ENCODE measurements around the gene INAVA.
"Not testable (repeated sequence)": the region's sequence is repeated elsewhere in the genome, so short reads cannot be mapped to it uniquely, and the experiment has no call there.

INAVA gene

DNA sequence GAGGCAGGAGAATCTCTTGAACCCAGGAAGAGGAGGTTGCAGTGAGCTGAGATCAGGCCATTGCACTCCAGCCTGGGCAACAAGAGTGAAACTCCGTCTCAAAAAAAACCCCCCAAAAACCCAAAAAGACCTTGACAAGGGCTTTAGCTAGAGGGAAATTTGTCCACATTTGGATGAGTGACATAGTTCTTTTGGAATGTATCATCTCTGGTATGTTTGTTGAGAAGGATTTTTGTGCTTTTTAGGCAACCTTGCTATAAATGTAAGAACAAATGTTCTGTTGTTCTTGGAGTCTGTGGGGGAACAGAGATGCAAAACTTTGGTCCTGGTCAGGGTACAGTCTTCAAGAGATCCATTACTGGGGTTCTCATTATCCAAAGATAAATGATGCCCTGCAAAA lies 28.9 kb downstream of the INAVA start:
- DNase-seq, result no peak

DNA sequence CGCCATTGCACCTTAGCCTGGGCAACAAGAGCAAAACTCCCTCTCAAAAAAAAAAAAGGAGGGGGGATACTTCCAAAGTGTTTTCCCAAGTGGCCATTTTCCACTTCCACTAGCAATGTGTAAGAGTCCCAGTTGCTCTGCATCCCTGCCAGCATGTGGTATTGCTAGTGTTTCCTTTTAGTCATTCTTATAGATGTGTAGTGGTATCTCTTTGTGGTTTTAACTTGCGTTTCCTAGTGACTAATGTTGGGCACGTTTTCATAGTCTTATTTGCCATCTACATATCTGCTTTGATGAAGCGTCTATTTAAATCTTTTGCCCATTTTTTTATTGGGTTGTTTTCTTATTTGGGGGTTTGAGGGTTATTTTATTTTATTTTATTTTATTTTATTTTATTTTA lies 31.1 kb downstream of the INAVA start:
- no peak for DNase-seq

DNA sequence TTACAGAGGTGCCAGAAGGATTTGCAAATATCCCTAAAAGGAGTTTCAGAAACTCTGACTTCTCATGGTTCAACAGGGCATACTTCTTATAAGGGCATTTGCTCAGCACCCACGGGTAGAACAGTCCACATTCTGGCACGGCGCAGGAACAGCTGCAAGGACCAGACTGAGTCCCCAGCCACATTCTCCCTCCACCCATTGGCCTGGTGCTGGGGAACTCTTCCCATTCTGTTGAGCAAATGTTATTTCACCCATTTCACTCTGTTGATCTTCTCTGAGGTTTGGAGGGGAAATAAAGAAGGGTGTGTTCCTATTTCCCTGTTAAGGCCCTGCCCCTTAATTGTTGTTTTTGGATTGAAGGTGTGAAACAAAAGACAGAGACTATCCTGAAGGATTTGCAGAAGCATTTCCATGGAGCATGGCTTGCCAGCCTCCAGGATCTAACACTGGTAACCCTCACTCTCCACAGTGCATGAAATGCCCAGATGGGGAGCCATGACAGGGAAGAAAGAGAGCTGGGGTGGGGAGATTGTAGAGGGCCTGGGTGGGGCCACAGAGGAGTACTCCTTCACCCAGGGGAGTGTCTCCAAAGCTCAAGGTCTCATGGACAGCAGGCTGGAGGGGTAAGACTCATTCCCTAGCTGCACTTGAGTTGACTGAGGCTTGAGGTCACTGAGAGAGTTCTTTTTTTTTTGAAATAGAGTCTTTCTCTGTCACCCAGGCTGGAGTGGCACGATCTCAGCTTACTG lies 35.0 kb downstream of the INAVA start:
- DNase-seq, result no peak

DNA sequence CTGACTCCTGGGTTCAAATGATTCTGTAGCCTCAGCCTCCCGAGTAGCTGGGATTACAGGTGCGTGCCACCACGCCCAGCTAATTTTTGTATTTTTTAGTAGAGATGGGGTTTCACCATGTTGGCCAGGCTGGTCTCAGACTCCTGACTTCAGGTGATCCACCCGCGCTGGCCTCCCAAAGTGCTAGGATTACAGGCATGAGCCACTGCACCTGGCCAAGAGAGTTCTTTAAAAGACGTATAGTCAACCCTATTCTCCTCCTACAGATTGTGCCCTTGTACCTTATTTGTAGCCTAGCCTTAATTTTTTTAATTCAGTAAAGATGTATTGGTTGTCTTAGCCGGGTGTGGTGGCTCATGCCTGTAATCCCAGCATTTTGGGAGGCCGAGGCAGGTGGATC lies 35.6 kb downstream of the INAVA start:
- DNase-seq, result not testable (repeated sequence)

DNA sequence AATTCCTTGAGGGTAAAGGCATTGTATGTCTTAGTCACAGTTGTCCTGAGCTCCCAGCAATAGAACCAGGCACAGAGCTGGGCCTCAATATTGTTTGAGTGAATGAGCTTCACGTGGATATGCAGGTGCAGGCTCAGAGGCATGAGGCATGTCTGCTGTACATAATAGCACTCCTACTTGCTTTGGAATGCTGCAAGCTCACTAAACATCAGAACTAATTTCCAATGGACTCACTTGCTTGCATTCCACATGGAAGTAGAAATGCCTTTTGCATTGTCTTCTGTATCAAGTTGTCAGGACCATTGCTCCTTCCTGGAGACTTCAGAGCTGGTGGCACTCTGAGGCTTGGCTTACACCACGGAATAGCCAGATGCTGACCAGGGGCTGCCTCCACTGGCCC lies 37.1 kb downstream of the INAVA start:
- no peak for DNase-seq

DNA sequence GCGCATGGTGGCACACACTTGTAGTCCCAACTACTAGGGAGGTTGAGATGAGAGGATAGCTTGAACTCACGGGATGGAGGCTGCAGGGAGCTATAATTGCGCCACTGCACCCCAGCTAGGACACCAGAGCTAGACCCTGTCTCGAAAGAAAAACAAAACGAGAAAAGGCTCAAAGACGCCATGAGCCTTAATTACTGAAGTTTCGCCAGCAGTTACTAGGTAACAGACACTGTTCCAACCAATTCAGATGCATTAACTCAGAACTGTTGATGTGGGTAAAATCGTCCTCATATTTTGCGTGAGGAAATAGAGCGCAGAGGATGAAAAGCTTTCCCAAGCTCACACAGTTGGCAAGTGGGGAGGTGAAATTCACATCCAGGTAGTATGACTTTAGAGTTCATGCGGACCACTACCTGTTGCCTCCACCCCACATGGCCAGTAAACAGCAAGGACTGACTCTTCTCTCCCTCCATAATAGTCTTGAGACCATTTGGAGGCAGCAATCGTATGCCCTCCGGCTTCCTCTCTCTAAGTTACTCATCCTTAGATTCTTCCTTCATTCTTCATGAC lies 40.1 kb downstream of the INAVA start:
- no peak for DNase-seq

DNA sequence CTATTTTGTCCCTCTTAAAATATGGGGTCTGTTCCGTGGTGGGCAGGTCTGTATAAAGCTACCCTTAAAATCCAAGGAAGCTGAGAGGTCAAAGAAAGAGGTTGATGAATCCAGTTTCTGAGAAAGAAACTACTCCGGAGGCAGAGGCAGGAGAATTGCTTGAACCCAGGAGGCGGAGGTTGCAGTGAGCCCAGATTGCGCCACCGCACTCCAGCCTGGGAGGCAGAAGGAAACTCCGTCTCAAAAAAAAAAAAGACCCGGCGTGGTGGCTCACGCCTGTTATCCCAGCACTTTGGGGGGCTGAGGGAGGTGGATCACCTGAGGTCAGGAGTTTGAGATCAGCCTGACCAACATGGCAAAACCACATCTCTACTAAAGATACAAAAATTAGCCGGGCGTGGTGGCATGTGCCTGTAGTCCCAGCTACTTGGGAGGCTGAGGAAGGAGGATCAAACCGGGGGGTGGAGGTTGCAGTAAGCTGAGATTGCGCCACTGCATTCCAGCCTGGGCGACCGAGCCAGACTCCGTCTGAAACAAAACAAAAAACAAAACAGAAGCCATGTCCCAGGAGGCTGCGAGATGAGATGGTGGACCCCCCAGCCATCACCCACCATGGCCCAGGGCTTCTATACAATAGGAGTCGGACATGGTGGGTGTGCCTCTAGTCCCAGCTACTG lies 40.7 kb downstream of the INAVA start:
- DNase-seq, result not testable (repeated sequence)

DNA sequence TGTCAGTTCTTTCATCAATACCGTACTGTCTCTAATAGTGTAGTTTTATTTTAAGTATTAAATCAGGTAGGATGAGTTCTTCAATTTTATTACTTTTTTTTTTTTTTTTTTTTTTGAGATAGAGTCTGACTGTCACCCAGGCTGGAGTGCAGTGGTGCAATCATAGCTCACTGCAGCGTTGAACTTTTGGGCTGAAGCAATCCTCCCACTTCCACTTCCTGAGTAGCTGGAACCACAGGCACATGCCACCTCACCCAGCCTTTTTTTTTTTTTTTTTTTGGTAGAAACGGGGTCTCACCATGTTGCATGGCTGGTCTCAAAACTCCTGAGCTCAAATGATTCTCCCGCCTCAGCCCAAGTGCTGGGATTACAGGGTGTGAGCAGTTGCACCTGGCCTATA lies 44.3 kb downstream of the INAVA start:
- no peak for DNase-seq

DNA sequence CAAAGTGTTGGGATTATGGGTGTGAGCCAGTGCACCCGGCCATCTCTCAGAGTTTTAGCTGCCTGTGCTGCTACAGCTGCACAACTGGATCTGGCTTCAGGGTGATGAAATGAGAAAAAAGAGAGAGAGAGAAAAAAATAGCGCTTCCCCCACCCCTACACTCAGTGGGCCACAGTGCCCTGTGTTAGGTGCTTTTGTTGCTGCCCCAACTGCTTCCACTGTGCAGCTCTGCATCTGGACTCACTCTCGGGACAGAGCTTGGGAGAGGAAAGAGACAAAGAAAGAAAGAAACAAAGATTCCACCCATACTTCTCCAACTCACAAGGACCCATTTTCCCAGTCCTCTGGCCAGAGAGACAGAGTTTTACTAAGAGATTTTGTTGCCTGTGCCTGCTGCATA lies 50.4 kb downstream of the INAVA start:
- DNase-seq, result no peak

DNA sequence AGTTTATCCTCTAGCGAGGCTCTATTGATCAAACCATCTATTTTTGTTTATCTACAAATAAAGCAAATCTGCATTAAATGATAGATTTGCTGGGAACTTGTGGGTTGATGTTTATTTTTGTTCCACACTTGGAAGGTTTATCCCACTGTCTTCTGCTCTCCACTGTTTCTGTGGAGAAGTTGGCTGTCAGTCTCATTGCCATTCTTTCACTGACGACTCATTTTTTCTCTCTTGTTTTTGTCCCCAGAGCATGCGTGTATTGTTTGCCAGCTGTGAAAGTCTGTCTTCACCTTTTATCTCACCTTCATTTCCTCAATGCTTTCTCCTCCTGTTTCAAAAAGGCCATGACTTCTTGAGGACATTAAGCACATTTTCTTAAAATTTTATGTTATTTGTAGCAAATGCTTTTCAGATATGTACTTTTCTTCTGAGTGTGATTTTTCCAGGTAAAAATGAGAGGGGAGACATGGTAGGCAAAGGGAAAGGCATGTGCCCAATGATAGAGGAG lies 52.4 kb downstream of the INAVA start:
- no peak for DNase-seq

DNA sequence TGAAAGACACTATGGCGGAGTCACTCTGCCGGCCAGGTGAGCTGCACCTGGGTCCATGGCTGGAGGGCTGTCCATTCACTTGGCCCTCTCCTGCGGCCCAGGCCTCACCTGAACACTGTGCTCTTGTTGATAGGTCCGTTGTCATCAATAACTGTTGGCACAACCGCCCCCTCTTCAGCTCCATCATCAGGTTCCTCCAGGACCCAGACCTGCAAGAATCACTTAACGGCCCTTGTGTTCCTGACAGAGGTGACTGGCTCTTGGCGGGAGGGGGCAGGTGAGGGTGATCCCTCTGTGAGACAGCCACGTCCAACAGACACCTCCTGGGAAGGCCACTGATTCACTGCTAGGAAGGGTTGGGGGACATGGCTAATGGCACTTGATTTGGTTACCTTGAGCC lies 54.9 kb downstream of the INAVA start:
- no peak for DNase-seq

DNA sequence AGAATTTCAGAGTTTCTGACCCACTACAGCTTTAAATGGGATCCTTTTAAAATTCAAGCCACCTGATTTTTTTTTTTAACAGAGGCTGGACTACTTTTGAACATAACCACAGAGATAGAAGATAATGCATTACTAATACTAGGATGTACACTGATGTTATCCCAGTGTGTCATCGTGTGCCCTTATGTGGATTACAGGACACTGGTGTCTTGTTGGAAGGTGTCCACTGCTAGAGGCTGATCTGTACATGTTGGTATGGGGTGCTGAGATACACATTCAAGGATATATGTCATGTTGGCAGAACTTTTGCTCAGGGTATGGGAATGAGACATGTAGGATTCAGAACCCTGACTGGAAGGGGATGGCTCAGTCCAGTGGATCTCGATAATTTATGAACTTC lies 56.3 kb downstream of the INAVA start:
- DNase-seq, result no peak

DNA sequence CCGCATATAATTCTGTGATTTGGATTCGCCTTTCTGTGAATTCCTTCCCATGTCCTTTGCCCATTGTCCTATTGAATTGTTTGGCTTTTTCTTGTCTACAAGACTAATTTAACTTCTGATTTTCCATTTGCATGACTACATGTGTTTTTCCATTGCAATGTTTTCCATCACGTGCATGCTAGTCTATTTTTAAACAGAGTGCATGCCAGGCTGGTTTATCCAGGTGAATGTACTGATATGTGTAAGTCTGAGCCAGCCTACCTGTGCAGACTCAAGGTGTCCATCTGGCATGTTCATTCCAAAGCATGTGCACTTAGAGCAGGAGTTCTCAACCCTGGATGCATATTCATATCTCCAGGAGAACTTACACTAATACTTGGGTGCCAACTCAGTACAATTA lies 59.7 kb downstream of the INAVA start:
- DNase-seq, result no peak

DNA sequence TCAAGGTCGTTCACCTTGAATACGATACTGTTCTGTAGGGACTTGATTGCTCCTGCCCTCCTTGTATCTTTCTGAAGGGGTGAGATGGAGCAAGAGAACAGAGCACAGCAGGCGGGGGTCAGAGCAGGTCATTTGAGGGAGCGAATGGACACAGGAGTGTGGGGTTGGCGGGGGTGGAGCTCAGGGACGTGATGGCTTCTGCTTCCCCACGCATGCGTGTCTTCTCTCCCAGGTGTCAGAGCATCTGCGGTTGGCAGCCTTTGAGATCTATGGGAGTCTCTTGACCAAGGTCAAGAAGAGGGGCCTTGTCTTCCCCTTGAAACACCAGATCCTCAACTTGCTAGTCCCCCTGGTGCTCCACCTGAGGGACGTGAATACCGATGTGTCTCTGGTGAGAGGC lies 63.9 kb downstream of the INAVA start:
- DNase-seq, result no peak

DNA sequence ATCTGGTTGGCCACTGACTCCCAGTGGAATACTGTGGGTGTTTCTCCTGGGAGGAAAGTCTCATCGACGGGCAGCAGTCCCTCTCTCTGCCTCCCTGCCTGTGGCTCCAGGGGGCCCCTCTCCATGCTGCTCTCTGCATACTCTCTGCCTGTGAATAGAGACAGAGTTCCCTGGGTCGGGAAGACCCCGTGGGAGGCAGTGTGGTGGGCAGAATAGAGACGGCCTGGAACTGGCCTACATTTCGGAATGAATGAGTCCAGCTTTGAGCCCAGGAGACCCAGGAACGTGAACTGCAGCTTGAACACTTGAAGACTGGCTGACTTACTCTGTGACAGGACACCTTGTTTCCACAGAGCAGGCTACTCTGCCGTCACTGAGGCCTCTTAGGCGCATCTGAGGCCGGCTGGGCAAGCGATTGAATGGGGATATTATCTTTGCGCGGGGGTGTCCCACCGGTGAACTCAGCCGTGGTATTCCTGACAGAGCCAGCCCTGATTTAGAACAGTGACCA lies 64.8 kb downstream of the INAVA start:
- no peak for DNase-seq

DNA sequence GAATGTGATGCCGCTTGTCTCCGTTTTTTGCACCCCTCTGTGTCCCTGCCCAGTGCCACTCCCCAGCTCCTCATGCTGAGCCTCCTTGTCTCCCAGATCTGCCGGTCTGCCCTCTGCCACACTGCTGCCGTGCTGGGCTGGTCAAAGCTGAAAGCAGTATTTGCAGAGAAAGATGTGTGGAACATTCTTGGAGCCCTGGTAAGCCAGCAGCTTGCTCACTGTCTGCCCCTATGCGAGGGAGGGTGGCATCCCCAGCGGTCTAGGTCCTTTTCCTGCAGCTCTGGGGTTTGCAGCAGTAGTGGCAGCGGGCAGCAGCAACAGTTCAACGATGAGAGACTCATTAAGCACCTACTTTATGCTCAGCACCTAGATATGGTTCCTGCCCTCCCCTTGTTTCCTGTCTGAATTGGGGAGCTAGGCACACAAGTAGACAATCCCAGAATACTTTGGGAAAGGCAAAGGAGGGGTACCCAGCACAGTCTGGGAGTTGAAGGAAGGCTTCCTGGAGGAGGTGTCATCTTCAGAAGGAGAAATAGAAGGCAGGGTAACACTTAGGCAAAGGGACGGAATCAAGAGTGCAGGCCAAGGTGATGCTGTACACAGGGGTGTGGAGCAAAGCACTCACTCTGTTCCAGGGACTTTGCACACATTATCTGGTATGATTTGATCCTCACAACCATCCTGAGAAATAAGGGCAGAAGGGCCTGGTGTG lies 65.7 kb downstream of the INAVA start:
- no peak for DNase-seq

DNA sequence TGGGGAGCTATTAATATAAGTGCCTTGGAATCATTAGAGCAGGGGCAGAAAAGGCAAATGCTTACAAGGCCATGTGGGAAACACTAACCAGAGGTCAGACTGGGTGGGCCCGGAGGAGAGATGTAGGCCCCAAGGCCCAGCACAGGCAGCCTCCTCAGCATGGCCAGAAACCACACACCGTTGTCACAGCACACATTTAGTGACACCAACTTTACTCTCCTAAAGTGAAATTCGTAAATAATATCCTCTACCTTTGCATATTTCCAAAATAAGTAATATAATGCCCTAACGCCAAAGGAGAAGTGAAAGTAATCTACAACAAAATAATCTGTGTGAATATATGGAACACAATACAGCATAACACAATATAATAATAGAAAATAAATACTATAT lies 66.2 kb downstream of the INAVA start:
- no peak for DNase-seq

DNA sequence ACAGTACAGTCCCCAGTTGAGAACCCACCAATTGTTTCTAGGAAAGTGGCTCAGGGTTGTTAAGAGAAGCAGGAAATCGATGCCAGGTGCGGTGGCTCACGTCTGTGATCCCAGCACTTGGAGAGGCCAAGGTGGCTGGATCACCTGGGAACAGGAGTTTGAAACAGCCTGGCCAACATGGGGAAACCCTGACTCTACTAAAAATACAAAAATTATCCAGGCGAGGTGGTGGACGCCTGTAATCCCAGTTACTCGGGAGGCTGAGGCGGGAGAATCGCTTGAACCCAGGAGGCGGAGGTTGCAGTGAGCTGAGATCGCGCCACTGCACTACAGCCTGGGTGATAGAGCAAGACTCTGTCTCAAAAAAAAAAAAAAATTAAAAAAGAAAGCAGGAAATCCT lies 67.5 kb downstream of the INAVA start:
- not testable (repeated sequence) for DNase-seq

DNA sequence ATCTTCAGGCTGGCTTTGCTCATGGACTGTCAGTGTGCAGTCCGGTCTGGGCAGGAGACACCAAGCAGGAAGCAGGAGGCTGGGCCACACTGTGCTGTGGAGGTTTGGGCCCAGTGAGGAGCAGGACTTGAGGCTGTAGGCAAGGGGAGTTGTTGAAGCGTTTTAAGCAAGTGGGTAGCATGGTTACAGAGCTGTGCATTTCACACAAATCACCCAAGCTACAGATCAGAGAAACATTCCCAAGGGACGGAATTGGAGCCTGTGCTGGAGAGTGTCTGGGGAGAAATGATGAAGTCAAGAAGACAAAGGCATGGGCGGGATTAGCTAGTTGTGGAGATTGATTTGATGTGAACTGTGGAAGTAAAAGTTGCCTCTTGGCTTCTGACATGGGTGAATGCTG lies 67.9 kb downstream of the INAVA start:
- no peak for DNase-seq

DNA sequence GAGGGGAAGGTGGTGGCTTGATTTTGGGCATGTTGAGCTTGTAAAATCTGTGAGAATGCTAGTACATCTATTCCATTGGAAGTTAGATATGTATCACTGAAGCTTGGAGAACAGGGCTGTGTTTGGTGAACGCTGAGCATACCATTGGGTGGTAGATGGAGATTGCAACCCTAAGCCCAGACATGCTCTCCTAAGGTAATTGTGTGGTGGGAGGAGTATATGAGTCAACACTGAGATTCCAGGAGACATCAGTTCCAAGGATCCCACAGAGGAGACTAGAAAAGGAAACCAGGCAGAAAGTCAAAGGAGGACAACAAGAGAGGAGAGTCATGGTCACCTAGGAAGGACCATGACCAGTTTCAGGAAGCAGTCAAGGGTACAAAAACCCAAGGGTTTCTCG lies 68.4 kb downstream of the INAVA start:
- no peak for DNase-seq

DNA sequence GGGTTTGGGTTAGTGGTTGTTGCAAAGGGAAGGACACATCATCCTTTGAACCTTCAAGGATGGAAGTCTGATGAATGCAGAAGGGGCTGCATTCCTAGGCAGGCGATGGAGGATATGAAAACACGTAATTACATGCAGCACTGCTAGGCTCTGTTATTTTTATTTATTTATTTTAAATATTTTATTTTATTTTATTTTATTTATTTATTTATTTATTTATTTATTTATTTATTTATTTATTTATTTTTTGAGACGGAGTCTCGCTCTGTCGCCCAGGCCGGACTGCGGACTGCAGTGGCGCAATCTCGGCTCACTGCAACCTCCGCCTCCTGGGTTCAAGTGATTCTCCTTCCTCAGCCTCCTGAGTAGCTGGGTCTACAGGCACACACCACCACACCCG lies 69.2 kb downstream of the INAVA start:
- DNase-seq, result not testable (repeated sequence)

Data from cortex of kidney (tissue), 1 donor.